DOHH2 (cell line): ENCODE results near the gene KCNK7.

Source experiments
- EZH2phosphoT487 ChIP-seq: fragments of 200-600 bp; sonication (generic); IDR thresholded peaks from 2 replicates; pipeline ENCODE4 v1.6.1; 2017; ENCODE audit warnings: borderline replicate concordance, mild to moderate bottlenecking, antibody characterized with exemption, low read length, moderate library complexity, mixed read lengths
- TF ChIP-seq, protein P1 (sequence below): fragments of 200-600 bp; sonication (generic); IDR thresholded peaks from one replicate; pipeline ENCODE4 v1.5.1; 2014; ENCODE audit warnings: antibody characterized with exemption, mild to moderate bottlenecking, low read depth, low read length; ENCODE audit not compliant: poor library complexity, severe bottlenecking

DNA sequence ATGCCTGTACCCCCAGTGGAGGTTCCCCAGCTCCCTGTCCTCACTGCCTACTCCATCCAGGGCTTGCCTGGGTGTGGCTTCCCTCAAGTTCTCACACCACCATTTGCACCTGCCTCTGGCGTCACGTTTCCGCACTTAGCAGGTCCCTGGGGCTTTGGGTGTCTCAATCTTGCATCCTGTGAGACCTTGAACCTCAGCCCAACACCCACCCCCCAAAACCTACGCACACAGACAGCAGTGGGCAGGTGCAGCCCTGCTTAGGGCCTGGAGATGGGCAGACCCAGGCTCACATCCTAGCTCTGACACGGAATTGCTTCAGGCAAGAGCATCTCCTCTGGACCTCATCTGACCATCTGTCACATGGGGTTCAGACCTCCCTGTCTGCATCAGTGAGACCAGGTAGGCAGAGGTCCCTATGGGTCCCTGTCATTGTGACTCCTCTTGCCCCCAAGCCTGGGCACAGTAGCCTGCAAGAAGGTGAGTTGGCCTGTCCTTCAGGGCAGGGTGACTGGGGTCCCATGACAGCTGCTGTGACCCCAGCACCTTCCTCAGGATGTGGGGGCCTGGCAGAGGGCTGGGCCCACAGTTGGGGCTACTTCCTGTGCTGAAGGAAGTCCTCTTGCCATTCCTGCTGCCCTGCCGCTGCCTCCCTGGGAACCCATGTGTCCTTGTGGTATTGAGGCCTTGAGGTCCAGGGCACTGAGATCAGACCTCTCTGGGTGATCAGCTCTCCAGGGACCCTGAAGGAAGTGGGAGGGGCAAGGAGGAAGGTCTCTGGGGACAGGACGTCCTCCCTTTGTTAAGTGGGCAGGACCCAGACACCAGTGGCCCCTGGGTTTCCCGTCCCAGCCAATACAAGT is 44.3 kb upstream of the KCNK7 start:
- TF ChIP-seq, protein P1, sequence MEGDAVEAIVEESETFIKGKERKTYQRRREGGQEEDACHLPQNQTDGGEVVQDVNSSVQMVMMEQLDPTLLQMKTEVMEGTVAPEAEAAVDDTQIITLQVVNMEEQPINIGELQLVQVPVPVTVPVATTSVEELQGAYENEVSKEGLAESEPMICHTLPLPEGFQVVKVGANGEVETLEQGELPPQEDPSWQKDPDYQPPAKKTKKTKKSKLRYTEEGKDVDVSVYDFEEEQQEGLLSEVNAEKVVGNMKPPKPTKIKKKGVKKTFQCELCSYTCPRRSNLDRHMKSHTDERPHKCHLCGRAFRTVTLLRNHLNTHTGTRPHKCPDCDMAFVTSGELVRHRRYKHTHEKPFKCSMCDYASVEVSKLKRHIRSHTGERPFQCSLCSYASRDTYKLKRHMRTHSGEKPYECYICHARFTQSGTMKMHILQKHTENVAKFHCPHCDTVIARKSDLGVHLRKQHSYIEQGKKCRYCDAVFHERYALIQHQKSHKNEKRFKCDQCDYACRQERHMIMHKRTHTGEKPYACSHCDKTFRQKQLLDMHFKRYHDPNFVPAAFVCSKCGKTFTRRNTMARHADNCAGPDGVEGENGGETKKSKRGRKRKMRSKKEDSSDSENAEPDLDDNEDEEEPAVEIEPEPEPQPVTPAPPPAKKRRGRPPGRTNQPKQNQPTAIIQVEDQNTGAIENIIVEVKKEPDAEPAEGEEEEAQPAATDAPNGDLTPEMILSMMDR: no peak
- TF ChIP-seq EZH2phosphoT487: no peak
